HG02970 (cell line): ENCODE measurements around the gene TSPAN18.

ENCODE experiments used
- ATAC-seq: cut with Tn5 transposase; IDR thresholded peaks from one replicate; pipeline ENCODE4 v1.9.1; 2021; ENCODE audit warnings: mild to moderate bottlenecking, moderate library complexity, moderate number of reproducible peaks; ENCODE audit not compliant: unreplicated experiment, low FRiP score

The TSPAN18 gene

DNA sequence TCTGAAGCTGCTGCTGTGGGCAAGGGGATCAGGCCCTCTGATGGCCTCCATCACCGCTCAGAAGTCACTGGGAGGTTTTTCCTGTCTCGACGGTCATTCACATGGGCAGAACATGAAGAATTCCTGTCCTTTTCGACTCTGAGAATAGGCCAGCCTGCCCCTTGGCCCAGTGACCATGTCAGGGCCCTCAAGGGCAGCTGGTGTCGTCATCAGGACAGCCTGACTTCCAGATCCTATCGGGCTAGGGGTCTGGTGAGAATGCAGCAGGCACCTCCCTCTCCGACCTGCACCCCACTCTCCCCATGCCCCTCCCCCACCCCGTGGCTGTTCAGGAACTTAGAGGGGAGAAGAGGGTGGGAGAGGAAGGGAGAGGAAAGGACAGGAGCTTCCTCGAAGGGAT is 220.4 kb downstream of the TSPAN18 start:
- ATAC-seq, result no peak

DNA sequence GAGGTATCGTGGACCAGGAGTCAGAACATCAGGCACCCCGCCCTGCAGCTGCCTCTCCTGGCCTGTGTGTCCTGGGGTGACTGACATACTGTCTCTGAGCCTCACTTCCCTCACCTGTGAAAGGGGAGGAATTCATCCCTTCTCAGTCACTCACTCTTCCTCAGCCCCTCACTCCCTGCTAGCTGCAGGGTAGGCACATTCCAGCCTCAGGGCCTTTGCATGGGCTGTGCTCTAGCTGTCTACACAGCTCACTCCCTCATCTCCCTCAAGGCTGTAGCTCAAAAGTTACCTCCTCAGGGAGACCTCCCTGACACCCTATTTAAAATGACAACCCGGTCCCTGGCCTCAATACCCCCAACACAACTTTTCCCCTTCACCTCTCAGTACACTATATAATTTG is 221.4 kb downstream of the TSPAN18 start:
- no peak for ATAC-seq

GRCh38 chr11:44949160-44950030 is 222.6 kb downstream of the TSPAN18 start:
- no peak for ATAC-seq

GRCh38 chr11:44950031-44950624 is 223.4 kb downstream of the TSPAN18 start:
- ATAC-seq, result no peak

GRCh38 chr11:44950625-44951476 is 224.1 kb downstream of the TSPAN18 start, which contains the start of gene TP53I11:
Gene TP53I11, minus strand, starts transcription at chr11:44950883. Its CDS starts 12,548 bp downstream, at chr11:44938335.
- no peak for ATAC-seq

GRCh38 chr11:44952082-44952481 is 225.3 kb downstream of the TSPAN18 start:
- no peak for ATAC-seq

DNA sequence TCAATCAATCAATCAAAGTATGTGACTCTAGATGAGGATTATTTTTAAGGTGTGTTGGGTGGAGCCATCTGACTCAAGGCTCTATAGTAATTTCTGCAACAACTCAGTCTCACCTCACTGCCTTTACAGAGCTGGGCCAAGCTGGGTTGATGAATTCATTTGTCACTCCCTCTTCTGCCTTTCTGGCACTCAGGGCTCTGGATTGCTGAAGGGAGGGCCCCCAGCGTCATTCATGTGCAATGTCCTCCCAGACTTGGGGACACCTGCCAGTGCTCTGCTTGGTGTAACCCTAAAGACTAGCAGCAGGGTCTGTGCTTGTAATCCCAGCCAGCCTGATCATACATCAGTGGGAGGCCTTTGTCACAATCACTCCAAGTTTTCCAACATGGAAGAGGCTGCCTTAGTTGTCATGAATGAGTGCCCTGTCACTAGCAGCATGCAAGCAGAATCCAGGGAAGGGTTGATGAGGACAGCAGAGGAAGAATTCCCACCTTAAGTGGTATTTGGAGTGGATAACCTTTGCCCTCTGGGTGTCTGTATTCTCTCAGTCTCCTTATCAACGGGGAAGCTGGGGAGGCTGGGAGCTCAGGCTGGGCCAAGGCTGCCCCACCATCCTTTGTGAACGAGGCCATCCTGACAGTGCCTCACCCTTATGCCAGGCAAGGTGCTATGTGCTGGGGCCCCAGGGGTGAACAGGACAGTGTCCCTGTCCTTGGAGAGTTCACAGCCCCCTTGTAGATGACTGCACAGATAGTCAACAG is 225.9 kb downstream of the TSPAN18 start:
- ATAC-seq, result no peak

- ATAC-seq, result no peak
These were observed 227.5 kb downstream of the TSPAN18 start for GRCh38 chr11:44954051-44954906.

GRCh38 chr11:44955015-44955738 is 228.4 kb downstream of the TSPAN18 start:
- no peak for ATAC-seq

DNA sequence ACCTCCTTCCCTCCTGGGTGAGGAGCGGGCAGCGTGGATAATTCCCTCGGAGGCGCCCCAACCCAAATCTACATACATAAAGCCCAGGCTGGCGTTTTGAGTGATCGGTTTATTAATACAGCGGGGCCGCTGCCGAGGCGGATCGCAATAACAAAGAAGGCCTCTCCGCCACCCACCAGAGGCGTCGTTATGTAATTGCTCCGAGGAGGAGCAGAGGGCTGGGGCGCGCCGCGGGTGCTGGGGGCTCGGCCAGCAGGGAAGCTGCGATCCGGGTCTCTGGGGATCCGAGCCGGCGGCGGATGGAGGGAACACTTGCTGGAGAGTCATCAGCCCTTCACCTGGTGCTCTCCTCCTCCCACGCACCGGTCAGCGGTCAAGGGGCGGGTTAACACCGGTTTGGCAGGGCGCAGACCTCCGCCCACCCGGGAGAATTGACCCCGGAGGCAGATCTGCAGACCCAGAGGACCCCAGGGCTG is 230.3 kb downstream of the TSPAN18 start:
- ATAC-seq, result no peak

- no peak for ATAC-seq
These were observed 231.2 kb downstream of the TSPAN18 start for GRCh38 chr11:44957776-44958564.

- ATAC-seq, result no peak
These were observed 232.3 kb downstream of the TSPAN18 start for GRCh38 chr11:44959064-44959463.

DNA sequence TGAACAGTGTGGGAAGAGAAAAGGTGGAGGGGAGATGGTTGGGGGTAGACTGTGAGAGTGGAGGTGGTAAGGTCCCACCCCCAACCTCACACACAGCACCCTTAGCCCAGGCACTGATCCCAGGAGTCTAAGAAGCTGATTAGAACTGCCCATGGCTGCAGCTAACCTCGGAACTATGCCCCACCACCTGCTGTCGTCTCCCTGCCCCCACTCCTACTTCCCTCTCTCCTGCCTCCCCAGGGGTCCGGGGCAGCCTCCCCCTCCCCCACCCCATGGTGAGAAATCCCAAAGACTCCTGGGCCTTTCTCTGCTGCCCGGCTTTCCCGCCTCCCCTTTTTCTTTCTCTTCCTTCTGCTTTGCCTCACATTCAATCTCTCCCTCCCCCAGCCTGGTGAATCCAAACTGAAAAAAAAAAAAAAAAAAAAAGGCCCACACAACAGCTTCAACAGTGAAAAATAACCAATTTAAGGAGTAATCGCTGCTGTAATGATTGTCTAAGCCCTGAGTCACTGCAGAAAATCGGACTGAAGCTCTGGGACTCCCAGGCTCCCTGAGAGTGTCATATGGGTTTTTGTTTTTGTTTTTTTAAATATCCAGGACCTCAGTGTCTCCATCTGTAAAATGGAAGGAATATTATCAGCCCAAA is 233.6 kb downstream of the TSPAN18 start:
- no peak for ATAC-seq

DNA sequence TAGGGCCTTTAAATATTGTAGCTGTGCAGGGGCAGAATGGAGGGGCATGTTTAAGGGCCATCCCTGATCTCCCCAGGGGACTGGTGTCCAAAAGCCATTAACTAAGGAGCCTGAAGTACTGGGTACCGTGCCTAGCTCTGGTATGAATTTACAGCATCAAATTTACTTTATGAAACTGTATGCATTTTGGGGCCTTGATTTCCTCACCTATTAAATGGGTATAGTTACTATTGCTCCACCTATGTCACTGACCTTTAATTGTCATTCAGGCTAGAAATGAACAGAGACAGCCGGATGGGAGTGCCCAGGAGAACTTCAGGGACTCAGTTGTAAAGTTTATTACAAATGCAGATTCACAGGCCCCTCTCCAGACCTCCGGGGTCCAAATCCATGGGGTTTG is 235.7 kb downstream of the TSPAN18 start:
- no peak for ATAC-seq

GRCh38 chr11:44963136-44963535 is 236.4 kb downstream of the TSPAN18 start:
- ATAC-seq, result no peak

DNA sequence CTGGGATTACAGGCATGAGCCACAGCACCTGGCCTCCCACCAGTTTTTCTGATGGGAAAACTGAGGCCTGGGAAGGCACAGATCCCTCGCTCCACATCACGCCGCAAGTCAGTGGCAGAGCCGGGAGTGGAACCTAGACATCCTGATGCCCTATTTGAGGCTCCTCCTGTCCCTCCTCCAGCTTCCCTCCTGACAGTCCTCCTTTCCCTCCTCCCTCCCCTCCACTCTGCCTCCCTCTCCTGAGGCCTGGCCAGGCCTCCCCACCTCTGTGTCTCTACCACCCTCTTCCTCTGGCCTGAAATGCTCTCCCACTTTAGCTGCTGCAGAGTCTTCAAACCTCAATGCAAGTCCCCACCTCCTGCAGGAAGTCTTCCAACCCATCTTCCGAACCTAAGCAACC is 237.2 kb downstream of the TSPAN18 start:
- ATAC-seq, result no peak

- no peak for ATAC-seq
These were observed 237.9 kb downstream of the TSPAN18 start for GRCh38 chr11:44964526-44965209.
